PFSK-1 (cell line): ENCODE data around the gene WDR33.

Experiments
- POLR2AphosphoS5 ChIP-seq: IDR thresholded peaks from 2 replicates; pipeline ENCODE4 v1.6.1; 2012; ENCODE audit warnings: low read depth, mild to moderate bottlenecking, control low read depth, low read length, moderate library complexity
- SIN3A ChIP-seq: IDR thresholded peaks from 2 replicates; pipeline ENCODE4 v1.6.1; 2012; ENCODE audit warnings: mild to moderate bottlenecking, low read length, moderate library complexity, borderline replicate concordance; ENCODE audit not compliant: insufficient read depth
- TAF1 ChIP-seq: IDR thresholded peaks from 2 replicates; pipeline ENCODE4 v1.6.1; 2012; ENCODE audit warnings: low read length, control low read depth, borderline replicate concordance; ENCODE audit not compliant: insufficient read depth
- TF ChIP-seq, protein P1 (sequence below), 2 experiments: IDR thresholded peaks; 2 replicates each; pipeline versions ENCODE4 v1.6.1 to v1.8.0; 2011 to 2012; ENCODE audit warnings: low read depth in 2 of 2, low read length in 2 of 2, control low read depth in 1 of 2, inconsistent platforms in 1 of 2, mild to moderate bottlenecking in 1 of 2, moderate library complexity in 1 of 2; ENCODE audit not compliant: insufficient read depth in 1 of 2

DNA sequence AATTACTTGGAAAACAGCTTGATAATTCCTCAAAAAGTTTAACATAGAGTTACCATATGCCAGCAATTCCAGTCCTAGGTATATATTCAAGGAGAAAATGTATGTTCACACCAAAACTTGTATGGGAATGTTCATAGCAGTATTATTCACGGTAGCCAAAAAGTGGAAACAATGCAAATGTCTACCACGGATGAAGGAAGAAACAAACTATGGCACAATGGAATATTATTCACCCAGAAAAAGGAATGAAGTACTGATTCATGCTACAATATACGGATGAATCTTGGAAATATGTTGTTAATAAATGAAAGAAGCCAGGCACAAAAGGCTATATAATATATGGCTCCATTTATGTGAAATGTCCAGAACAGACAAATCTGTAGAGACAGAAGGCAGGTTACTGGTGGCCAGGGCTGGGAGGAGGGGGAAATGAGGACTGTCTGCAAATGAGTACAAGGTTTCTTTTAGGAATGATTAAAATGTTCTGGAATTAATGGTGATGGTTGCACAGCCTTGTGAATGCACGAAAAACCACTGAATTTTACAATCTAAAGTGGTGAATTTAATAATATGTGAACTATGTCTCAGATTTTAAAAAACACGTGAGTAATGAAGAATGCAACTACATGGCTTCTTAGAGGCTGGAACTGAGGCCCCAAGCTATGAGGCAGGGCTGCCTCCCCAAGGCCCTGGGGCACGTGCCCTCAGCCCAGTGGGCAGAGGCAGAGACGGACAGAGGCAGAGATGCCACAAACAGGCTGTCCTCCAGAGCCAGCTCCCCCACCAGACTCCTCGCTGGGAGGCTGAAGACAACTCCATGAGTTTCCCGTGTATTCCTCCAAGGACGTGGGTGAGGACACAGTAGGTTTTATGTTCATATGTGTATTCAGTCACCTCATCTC lies 140.7 kb downstream of the WDR33 start:
- TF ChIP-seq, protein P1, sequence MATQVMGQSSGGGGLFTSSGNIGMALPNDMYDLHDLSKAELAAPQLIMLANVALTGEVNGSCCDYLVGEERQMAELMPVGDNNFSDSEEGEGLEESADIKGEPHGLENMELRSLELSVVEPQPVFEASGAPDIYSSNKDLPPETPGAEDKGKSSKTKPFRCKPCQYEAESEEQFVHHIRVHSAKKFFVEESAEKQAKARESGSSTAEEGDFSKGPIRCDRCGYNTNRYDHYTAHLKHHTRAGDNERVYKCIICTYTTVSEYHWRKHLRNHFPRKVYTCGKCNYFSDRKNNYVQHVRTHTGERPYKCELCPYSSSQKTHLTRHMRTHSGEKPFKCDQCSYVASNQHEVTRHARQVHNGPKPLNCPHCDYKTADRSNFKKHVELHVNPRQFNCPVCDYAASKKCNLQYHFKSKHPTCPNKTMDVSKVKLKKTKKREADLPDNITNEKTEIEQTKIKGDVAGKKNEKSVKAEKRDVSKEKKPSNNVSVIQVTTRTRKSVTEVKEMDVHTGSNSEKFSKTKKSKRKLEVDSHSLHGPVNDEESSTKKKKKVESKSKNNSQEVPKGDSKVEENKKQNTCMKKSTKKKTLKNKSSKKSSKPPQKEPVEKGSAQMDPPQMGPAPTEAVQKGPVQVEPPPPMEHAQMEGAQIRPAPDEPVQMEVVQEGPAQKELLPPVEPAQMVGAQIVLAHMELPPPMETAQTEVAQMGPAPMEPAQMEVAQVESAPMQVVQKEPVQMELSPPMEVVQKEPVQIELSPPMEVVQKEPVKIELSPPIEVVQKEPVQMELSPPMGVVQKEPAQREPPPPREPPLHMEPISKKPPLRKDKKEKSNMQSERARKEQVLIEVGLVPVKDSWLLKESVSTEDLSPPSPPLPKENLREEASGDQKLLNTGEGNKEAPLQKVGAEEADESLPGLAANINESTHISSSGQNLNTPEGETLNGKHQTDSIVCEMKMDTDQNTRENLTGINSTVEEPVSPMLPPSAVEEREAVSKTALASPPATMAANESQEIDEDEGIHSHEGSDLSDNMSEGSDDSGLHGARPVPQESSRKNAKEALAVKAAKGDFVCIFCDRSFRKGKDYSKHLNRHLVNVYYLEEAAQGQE (IDR thresholded peaks at IDR 0.05; ENCODE audit: insufficient read depth in 1 of 2, low read depth in 2 of 2, low read length in 2 of 2) = no peak
- TF ChIP-seq POLR2AphosphoS5 = no peak
- no peak for TF ChIP-seq SIN3A
- no peak for TF ChIP-seq TAF1
